Omental fat pad (tissue), 4 donors: ENCODE measurements around the gene RAI1. TPM values are rescaled to one million over a fixed set of nuclear protein-coding genes. Genes with fewer than 3 reads are reported as not detected.
"Not testable (repeated sequence)": the region's sequence is repeated elsewhere in the genome, so short reads cannot be mapped to it uniquely, and the experiment has no call there.

Experiments used
- ATAC-seq: fragments of 150-250 bp; one replicate; pipeline ENCODE4 v1.9.1; 2016; ENCODE audit warnings: mild to moderate bottlenecking, moderate library complexity; ENCODE audit not compliant: low FRiP score
- DNase-seq: peaks from one replicate; pipeline ENCODE4 v3.0.0-alpha.2; 2019; ENCODE audit warnings: low spot score
- CTCF ChIP-seq, 3 donors: fragments of 450-650 bp; IDR thresholded peaks; one replicate each; pipeline ENCODE4 v1.5.1; 2016 to 2017; ENCODE audit warnings: antibody characterized with exemption in 3 of 3, mild to moderate bottlenecking in 3 of 3, moderate library complexity in 2 of 3
- total RNA-seq, 4 donors: library from RNA; depleted of rRNA; stranded (reverse); fragments of >200 nt; gene quantifications; one replicate each; pipeline ENCODE4 v1.1.0, GENCODE V29; 2016

The RAI1 gene
- total RNA-seq, 4 donors from 2014 or later: 6.7 to 30.6 (median 8.5) TPM

DNA sequence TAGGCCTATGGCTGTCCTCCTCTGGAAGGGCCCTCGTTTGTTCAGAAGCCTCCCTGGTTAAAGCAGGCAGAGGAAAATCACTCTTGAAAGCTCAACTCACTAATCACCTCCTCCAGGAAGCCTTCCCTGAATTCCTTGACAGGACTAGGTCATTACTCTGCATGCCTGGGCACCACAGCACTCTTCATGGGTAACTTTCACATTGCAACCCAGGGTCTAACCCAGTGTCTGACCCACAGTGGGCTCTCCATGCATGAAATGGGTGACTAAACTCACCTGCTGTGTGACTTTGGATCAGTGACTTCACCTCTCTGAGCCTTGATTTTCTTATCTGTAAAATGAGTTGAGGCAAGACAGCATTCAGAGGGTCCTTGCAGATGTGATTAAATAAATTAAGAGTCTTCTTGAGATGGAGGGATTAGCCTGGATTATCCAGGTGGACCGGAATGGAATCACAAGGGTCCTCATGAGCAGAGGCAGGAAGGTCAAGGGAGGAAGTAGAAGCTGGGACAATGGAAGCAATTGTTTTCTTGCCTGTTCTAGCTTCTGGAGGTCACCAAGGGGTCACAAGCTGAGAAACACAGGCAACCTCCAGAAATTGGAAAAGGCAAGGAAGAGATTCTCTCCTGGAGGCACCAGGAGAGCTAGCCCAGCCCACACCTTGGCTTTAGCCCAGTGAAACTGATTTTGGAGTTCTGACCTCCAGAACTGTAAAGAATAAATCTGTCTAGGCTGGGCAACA is 3.8 kb upstream of the RAI1 start:
- no peak for TF ChIP-seq CTCF (IDR thresholded peaks at IDR 0.05)
- no peak for ATAC-seq
- no peak for DNase-seq

DNA sequence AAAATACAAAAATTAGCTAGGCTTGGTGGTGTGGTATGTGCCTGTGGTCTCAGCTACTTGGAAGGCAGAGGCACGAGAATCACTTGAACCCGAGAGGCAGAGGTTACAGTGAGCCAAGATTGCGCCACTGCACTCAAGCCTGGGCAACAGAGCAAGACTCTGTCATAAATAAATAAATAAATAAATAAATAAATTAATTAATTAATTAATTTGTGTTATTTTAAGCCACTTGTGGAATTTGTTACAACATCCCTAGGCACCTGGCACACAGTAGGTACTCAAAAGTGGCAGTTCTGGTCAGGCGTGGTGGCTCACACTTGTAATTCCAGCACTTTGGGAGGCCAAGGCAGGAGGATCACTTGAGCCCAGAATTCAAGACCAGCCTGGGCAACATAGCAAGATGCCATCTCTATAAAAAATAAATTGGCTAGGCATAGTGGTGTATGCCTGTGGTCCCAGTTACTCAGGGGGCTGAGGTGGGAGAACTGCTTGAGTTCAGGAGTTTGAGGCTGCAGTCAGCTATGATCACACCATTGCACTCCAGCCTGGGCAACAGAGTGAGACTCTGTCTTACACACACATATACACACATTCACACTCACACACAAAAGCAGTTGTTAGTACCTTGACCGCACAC is 3.1 kb upstream of the RAI1 start:
- not testable (repeated sequence) for DNase-seq, ATAC-seq

- no peak for DNase-seq
- no peak for TF ChIP-seq CTCF (IDR thresholded peaks at IDR 0.05)
- no peak for ATAC-seq
Observed at GRCh38 chr17:17679243-17679642, 2.0 kb upstream of the RAI1 start.

- DNase-seq (no peak), ATAC-seq (no peak)
Observed at GRCh38 chr17:17679748-17680147, 1.5 kb upstream of the RAI1 start.

DNA sequence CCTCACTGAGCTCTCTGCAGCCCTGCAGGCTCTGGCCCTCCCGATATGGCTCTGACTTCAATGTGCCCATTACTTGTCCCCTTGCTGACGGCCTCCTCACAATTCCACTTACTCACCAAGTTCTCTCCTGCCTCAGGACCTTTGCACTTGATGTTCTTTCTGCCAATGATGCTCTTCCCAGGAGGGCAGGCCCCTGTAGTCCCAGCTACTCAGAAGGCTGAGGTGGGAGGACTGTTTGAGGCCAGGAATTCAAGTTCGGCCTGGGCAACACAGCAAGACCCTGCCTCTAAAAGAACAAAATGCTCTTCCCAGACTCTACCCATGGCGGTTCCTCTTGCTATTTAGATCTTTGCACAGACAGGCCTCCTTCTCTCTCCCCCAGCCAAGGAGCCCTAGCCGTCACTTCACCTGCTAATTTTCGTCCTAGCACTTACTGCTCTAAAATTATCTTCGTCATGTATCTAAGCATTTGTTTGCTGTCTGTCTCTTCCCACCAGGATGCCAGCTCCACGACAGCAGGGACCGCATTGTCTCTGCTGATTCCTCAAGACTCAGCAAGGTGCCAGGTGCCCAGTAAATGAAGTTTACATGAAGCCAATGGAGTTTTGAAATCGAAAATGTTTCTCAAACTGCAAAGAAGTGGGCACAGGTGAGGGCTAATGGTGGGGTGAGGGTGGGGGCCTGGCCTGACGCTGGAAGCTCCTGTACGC is 626 bp upstream of the RAI1 start:
- TF ChIP-seq CTCF (IDR thresholded peaks at IDR 0.05): no peak
- ATAC-seq: no peak
- DNase-seq: no peak

More at GRCh38 chr17:17679748-17680147, 1.5 kb upstream of the RAI1 start:
- no peak for TF ChIP-seq CTCF (IDR thresholded peaks at IDR 0.05)

- DNase-seq (no peak), ATAC-seq (peak; percentile 22)
- no peak for TF ChIP-seq CTCF (IDR thresholded peaks at IDR 0.05)
Observed at GRCh38 chr17:17681744-17682292, 560 bp downstream of the RAI1 start.

- ATAC-seq: peak; percentile 30
- no peak for TF ChIP-seq CTCF (IDR thresholded peaks at IDR 0.05)
- DNase-seq: no peak
Observed at GRCh38 chr17:17682293-17682736, 1.1 kb downstream of the RAI1 start.
